Limb (tissue), 2 donors: ENCODE results near the gene GCC2.
A peak's percentile ranks its signal among the peaks of the same experiment; 100 is the strongest.
"Not testable (repeated sequence)": the region's sequence is repeated elsewhere in the genome, so short reads cannot be mapped to it uniquely, and the experiment has no call there.

Experiments
- DNase-seq, 2 donors: peaks; one replicate each; pipeline ENCODE4 v3.0.0-alpha.2; 2016; ENCODE audit errors: extremely low spot score in 2 of 2

GCC2 gene

GRCh38 chr2:108436976-108437375 lies 12.0 kb upstream of the GCC2 start:
- no peak for DNase-seq

GRCh38 chr2:108441712-108442111 lies 7.3 kb upstream of the GCC2 start:
- no peak for DNase-seq

GRCh38 chr2:108444941-108445840 lies 3.8 kb upstream of the GCC2 start:
- no peak for DNase-seq

GRCh38 chr2:108446703-108447102 lies 2.3 kb upstream of the GCC2 start:
- DNase-seq, result no peak

- DNase-seq, result no peak
These were observed 894 bp upstream of the GCC2 start for GRCh38 chr2:108447947-108448677.

- peak in 1 of 2 donors; percentile 2 for DNase-seq
These were observed 564 bp downstream of the GCC2 start for GRCh38 chr2:108449410-108450130.

- no peak for DNase-seq
These were observed 1.9 kb downstream of the GCC2 start for GRCh38 chr2:108450863-108451262.

GRCh38 chr2:108451976-108452375 lies 3.0 kb downstream of the GCC2 start:
- DNase-seq, result no peak

- not testable (repeated sequence) for DNase-seq
These were observed 4.5 kb downstream of the GCC2 start for GRCh38 chr2:108453530-108453929.

- no peak for DNase-seq
These were observed 5.4 kb downstream of the GCC2 start for GRCh38 chr2:108454440-108454839.

- no peak for DNase-seq
These were observed 6.6 kb downstream of the GCC2 start for GRCh38 chr2:108455571-108455970.

GRCh38 chr2:108458082-108458481 lies 9.1 kb downstream of the GCC2 start:
- no peak for DNase-seq

GRCh38 chr2:108459441-108459840 lies 10.4 kb downstream of the GCC2 start:
- DNase-seq, result peak in 1 of 2 donors; percentile 2

GRCh38 chr2:108460345-108461037 lies 11.5 kb downstream of the GCC2 start:
- no peak for DNase-seq

- DNase-seq, result no peak
These were observed 28.1 kb downstream of the GCC2 start for GRCh38 chr2:108477099-108477498.

- no peak for DNase-seq
These were observed 36.2 kb downstream of the GCC2 start for GRCh38 chr2:108485253-108485652.

- no peak for DNase-seq
These were observed 41.6 kb downstream of the GCC2 start for GRCh38 chr2:108490506-108491122.

- no peak for DNase-seq
These were observed 42.8 kb downstream of the GCC2 start for GRCh38 chr2:108491848-108492247.

GRCh38 chr2:108492364-108492763 lies 43.4 kb downstream of the GCC2 start:
- DNase-seq, result no peak

GRCh38 chr2:108496167-108496566 lies 47.2 kb downstream of the GCC2 start:
- not testable (repeated sequence) for DNase-seq

- not testable (repeated sequence) for DNase-seq
These were observed 58.6 kb downstream of the GCC2 start for GRCh38 chr2:108507620-108508019.
